Epithelial cell of esophagus (primary cell): ENCODE measurements around the gene ZNF697.
A peak's percentile ranks its signal among the peaks of the same experiment; 100 is the strongest.

Source experiments
- DNase-seq: peaks from one replicate; pipeline ENCODE4 v3.0.0; 2010; ENCODE audit warnings: low read depth
- H3K4me3 ChIP-seq: 2 replicates; pipeline ENCODE4 v1.5.1; 2011; ENCODE audit warnings: mild to moderate bottlenecking, low read length, control low read depth
- CTCF ChIP-seq: IDR thresholded peaks from 2 replicates; pipeline ENCODE4 v1.5.1; 2011; ENCODE audit warnings: low read depth, mild to moderate bottlenecking, low read length, control low read depth, inconsistent platforms; ENCODE audit not compliant: insufficient read depth; ENCODE audit errors: missing control alignments

ZNF697 gene

GRCh38 chr1:119633575-119633974 is 14.5 kb downstream of the ZNF697 start:
- DNase-seq, result no peak
- TF ChIP-seq CTCF, result no peak

GRCh38 chr1:119632841-119633240 is 15.2 kb downstream of the ZNF697 start:
- TF ChIP-seq CTCF, result no peak
- no peak for DNase-seq
- no peak overlapping the region for H3K4me3 ChIP-seq

More at GRCh38 chr1:119633575-119633974, 14.5 kb downstream of the ZNF697 start:
- no peak overlapping the region for H3K4me3 ChIP-seq

- no peak for DNase-seq
- TF ChIP-seq CTCF, result no peak
- H3K4me3 ChIP-seq, result no peak overlapping the region
Observed at GRCh38 chr1:119632103-119632490, 16.0 kb downstream of the ZNF697 start.

- H3K4me3 ChIP-seq, result peak overlapping the region; percentile 7
- peak; percentile 72 for DNase-seq
Observed at GRCh38 chr1:119631433-119632102, 16.5 kb downstream of the ZNF697 start.

GRCh38 chr1:119631086-119631432 is 17.0 kb downstream of the ZNF697 start:
- no peak for TF ChIP-seq CTCF
- H3K4me3 ChIP-seq, result peak overlapping the region; percentile 7
- DNase-seq, result no peak

More at GRCh38 chr1:119631433-119632102, 16.5 kb downstream of the ZNF697 start:
- no peak for TF ChIP-seq CTCF

GRCh38 chr1:119626841-119627240 is 21.2 kb downstream of the ZNF697 start:
- TF ChIP-seq CTCF, result no peak
- no peak for DNase-seq
- H3K4me3 ChIP-seq, result no peak overlapping the region

- no peak for TF ChIP-seq CTCF
- no peak for DNase-seq
- H3K4me3 ChIP-seq, result no peak overlapping the region
Observed at GRCh38 chr1:119626011-119626545, 22.0 kb downstream of the ZNF697 start.
